ENCODE results near the gene FGFR3.

- no peak for TF ChIP-seq CTCF (IDR thresholded peaks at IDR 0.05)
- no peak for TF ChIP-seq POLR2A (IDR thresholded peaks at IDR 0.05)
- no peak for TF ChIP-seq POLR2AphosphoS5 (IDR thresholded peaks at IDR 0.05)
These were observed 24.6 kb upstream of the FGFR3 start for GRCh38 chr4:1768367-1769034.
